GM12892 (cell line): ENCODE results near the gene ACTA2.

Experiments used
- POLR2A ChIP-seq: IDR thresholded peaks from 2 replicates; pipeline ENCODE4 v1.6.1; 2011; ENCODE audit warnings: low read depth, low read length, control low read depth
- POLR2AphosphoS5 ChIP-seq: IDR thresholded peaks from 2 replicates; pipeline ENCODE4 v1.6.1; 2011; ENCODE audit warnings: low read depth, low read length, control low read depth
- TAF1 ChIP-seq: IDR thresholded peaks from 2 replicates; pipeline ENCODE4 v1.6.1; 2011; ENCODE audit warnings: low read depth, mild to moderate bottlenecking, control low read depth, low read length, borderline replicate concordance

DNA sequence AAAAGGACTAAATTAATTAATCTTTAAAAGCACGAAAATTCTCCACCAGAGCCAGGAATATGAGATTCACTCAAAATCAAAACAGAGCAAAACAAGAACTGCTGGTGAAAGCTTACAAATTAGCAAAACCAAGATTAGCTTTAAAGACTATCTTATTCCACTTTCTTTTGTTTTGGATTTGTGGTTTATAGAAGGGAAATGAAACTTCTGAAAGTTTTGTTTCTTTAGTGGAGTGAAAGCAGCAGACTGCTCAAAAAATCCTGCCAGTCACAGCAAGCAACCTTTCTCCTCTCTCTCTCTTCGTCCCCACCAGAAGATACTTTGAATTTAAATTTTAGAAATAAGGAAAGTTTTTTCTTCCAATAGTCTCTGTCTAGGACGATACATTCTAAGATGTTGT lies 7.8 kb downstream of the ACTA2 start:
- no peak for TF ChIP-seq TAF1
- no peak for TF ChIP-seq POLR2AphosphoS5
- TF ChIP-seq POLR2A: no peak
